ENCODE results near the gene BRAT1.

Gene BRAT1

DNA sequence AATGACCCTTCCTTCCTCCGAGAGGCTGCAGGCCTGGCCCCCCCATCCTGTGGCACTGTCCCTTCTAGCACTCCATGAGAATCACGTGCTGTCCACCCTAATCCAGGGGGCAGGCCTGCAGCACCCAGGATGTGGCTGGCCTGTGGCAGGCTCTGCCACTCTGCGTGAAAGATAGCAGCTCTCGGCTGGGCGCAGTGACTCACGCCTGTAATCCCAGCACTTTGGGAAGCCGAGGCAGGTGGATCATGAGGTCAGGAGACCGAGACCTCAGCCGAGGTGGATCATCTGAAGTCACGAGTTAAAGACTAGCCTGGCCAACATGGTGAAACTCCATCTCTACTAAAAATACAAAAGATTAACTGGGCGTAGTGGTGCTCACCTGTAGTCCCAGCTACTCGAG is 54.6 kb downstream of the BRAT1 start:
- no peak for DNase-seq (ENCODE audit: low read depth in 2 of 2, low spot score in 1 of 2)

DNA sequence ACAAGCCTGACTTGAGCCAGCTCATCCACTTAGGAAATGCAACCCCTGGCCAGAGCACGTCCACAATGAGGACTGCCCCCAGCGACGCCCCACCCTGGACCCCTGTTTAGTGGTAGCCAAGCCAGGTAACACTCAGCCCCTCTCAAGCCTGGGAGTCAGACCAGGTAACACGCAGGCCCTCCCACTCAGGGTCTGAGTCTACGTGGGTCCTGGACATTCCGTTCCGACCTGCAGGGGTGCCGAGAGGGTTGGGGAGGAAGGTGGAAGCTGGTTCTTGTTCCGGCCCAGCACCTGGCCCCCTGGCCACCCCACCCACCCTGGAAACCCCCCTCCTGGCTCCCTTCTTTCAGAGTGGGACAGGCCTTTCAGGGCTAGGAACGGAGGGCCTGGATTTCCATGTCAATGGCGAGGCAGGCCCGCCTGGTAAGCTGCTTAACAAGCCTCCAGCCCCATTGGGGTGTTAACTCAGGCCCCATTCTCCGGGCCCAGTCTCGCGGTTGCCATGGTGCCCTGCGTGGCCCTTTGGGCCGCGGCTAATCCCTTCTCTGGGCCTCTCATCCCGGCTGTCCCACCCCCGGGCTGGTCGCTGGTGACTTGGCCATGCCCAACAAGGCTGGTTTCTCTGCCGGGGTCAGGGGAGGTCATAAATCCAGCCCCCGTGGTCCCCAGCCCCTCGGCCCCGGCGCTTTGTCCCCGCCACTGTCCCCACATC is 55.4 kb downstream of the BRAT1 start:
- no peak for DNase-seq (ENCODE audit: low read depth in 2 of 2, low spot score in 1 of 2)

DNA sequence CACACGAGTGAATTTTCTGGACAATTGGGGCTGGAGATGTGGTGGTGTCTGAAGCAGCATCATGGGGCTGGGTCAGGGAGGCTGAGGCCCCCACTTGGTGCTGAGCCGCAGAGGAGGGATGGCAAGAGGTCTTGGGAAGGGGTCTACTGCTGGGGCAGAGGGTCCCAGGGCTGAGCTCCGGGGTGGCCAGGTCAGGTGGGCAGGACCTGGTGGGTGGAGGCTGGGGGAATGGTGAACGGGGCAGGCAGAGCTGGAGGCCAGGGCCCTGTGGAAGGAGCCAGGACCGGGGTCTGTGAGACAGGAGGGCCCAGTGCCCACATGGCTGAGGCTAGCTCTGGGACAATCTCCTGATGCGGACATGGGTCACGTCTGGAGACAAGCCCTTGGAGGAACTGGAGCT is 56.1 kb downstream of the BRAT1 start:
- DNase-seq (ENCODE audit: low read depth in 2 of 2, low spot score in 1 of 2) = no peak

DNA sequence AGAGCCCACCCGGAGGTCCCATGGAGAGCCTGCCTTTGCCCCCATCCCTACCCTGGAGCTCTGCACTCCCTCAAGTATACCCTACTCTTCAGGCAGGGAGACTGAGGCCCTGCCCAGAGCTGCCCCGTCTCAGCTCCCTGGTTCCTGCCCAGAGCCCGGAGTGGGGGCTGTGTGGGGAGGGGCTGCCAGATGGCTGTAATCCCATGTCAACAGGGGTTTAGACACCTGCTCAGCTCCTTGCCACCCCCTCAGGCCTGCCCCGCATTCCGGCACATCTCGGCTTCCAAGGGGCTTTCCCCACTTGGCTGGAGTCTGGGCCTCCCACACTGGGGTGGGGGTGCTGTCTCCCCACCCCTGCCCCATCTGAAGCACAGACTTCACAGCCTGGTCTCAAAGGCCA is 56.6 kb downstream of the BRAT1 start:
- DNase-seq (ENCODE audit: low read depth in 2 of 2, low spot score in 1 of 2) = no peak

DNA sequence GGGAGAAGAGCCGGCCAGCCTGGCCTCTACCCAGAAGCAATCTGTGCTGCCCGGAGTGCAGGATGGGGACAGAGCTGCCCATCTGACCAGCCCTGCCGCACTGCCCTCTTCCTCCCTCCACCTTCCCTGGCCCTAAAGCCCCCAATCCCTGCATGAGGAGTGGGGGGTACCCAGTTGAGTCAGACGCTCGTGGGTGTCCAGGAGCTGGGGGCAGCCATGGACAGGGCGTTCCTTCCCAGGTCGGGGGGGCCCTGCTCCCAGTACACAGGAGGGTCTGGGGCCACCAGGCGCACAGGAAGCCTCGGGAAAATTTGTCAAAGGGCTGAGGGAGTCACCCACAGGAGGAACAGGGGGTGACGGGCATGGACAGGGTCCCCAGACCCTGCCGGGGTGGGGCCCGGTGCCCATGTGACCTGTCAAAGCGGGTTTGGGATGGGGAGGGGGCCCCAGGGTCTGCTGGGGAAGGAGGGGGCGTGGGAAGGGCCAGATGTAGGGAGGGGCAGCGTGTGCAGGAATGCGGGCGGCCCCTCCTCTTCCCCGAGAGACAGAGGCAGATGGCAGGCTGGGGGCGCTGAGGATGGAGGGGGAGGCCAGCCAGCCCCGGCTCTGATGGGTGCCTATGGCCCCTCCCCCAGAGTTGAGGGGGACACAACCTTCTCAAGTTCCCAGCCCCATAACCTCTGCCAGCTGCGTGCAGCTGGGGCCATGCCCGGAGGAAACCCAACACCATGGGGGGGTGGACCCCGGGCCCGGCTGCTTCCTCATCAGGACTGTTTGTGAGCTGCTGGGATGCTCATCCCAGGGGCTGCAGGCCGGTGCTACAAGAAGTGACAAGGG is 57.6 kb downstream of the BRAT1 start:
- DNase-seq (ENCODE audit: low read depth in 2 of 2, low spot score in 1 of 2) = no peak

DNA sequence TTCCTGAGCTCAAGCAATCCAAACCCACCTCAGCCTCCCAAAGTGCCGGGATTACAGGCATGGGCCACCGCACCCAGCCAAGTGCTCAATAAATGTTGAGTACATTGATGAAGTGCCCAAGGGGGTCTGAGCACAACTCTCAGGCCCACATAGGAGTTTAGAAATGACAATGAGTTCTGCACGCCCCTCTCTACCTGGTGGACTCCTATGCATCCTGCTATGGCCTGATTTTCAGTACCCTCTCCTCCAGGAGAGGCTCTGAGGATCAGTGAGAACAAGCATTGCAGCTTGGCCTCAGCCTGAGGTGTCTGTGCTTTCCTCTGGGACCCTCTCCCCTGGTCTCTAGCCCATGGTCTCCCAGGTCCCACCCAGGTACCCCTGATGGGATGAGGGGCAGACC is 58.3 kb downstream of the BRAT1 start:
- DNase-seq (ENCODE audit: low read depth in 2 of 2, low spot score in 1 of 2) = no peak

DNA sequence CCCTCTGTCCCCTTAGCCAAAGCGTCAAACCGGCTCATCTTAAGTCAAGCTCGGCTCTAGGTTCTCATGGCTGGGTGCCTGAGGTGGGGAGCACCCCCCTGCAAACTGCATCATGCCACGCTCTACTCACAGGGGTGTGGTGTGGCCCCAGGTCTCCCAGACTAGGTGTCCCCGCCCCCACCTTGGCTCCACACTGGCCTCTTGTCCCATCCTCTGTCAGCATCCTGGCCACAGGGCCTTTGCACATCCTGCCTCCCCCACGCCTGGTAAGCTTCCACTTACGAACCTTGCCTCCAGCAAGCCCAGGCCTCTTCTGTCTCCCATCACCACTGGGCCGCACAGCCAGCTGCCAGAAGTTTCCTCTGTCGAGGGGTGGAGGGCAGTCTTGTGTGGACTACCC is 58.9 kb downstream of the BRAT1 start:
- no peak for DNase-seq (ENCODE audit: low read depth in 2 of 2, low spot score in 1 of 2)

DNA sequence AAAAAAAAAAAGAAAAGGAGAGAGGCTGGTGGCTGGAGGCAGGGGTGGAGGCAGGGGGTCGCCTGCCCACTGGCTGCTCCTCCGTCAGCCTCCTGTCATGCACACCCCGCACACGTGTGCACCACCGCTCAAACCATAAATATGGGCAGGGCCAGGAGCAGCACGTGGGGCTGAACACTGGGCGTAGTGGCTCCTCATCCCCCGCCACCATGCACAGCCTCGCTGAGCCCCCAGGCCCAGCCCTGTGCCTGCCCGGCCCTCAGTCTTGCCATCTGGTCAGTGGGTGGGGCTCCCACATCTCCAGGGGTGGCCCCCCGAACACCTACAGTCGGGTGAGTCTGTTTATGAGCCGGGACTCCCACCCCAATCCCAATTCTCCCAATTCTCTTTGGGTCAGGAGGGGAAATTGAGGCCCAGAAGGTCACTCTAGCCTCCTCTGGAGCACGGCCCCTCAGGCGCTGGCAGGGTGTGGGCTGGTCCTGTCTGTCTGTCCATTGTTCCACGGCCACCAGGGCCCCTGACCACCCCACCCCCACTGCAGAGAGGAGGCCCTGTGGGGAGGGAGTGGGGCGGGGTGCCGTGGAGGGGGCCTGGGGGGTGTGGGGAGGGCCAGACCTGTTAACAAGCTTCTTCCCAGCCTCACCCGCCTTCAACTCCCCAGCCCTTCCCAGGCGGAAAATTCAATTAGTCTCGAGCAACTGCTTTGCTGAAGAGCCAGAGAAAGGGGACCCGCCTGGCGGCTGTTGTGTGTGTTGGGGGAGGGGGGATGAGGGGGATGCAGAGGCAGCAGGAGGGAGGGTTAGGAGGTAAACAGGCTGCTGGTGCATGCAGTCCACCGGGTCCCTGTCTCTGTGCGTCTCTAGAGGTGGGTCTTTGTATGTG is 59.7 kb downstream of the BRAT1 start:
- DNase-seq (ENCODE audit: low read depth in 2 of 2, low spot score in 1 of 2) = no peak

DNA sequence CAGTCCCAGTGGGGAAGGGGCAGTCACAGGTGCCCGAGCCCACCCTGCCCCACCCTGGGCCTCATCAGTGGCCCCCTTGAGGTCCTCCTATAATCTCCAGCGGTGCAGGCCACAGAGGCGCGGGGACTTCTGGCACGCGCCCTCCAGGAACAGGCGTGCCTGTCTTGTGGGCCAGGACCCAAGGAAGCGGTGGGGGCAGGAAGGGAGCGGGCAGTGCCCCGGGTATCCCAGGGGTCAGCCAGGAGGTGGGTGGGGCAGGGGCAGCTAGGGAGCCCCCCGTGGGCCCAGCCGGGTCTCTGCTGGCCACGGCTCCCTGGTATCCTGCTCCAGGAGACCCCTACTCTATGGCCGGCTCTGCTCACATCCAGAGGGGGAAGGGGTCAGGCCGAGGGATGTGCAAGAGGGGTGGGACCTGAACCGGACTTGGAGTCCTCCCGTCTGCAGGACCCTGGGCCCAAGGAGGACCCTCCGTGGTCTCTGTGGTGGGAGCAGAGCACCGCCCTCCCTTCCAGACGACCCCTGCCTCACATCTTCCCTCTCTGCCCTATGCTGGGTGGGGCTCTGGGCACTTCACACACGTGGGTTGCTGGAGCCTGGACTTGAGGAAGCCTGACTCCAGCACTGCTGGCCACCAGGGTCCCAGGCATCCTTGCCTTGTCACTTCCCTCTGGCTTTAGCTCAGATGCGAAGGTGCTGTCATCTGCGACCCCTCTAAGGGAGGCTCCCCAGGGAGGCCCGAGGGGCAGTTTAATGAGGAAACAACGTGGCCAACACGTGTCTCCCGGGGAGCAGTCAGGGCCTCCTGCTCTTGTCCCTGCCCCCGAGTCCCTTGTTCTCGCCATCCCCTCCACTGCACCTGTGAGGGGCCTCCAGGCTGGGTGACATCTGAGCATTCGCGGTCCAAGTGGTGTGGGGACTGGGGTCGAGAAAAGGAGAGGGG is 60.9 kb downstream of the BRAT1 start:
- no peak for DNase-seq (ENCODE audit: low read depth in 2 of 2, low spot score in 1 of 2)

DNA sequence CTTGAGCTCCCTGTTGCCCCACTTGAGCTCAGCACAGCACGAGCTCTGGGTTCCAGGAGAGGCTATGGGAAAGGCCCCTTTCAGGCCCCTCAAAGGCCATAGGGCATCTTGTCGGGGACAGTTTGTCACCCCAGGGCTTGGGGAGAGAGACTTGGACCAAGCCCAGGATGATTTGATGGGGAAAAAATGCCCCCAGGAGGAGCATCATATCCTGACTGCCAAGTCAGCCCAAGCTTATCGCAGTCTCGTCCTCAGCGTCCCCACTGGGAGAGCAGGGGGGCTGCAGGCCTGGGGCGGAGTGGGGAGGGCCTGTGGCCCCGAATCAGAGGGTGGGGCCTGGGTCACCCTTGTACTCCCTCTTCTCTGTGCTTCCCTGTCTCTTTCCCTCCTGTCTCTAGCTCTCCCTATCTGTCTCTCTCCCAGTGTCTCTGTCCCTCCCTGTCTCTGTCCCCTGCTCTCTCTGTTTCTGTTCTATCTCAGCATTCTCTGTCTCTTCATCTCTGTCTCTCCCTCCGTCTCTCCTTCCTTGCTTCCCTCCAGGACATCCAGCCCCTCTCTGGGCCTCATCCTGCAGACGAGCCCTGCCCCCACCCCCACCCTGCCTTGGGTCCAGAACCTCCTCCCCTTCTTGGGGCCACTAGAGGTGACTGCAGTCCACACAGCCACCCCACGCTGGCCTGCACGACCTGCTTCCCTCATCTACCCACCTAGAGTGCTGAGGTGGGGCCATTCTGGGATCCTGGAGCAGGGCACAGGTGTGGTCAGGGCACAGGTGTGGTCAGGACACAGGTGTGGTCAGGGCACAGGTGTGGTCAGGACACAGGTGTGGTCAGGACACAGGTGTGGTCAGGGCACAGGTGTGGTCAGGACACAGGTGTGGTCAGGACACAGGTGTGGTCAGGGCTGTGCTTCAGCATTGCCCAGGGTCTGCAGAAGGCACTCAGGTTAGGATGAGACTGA is 61.8 kb downstream of the BRAT1 start:
- no peak for DNase-seq (ENCODE audit: low read depth in 2 of 2, low spot score in 1 of 2)

DNA sequence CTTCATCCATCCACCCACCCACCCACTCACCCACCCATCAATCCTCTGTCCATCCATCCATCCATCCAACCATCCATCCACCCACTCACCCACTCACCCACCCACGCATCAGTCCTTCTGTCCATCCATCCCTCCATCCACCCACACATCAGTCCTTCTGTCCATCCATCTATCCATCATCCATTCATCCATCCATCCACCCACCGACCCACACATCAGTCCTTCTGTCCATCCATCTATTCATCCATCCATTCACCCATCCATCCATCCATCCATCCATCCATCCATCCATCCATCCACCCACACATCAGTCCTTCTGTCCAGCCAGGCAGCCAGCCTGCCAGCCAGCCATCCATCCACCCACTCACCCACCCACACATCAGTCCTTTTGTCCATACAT is 63.3 kb downstream of the BRAT1 start:
- no peak for DNase-seq (ENCODE audit: low read depth in 2 of 2, low spot score in 1 of 2)

DNA sequence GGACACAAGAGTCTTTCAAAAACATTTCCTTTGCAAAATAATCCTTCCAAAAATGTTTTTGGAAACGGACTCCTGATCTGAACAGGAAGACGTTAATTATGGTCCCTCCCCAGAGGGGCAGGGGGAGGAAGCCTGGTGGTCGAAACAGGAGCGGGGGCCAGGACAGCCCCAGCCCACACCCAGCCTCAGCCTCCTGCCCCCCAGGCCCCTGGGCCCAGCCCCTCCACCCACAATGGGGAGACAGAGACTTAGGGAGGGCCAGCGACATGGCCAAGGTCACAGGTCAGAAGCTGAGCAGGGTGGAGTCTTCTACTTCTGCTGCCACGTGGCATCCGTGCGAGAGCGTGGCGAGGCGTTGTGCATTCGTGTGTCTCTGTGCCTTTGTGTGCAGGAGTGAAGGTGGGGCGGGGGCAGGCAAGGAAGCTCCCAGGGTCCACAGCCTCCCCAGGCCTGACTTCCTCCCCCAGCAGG is 65.1 kb downstream of the BRAT1 start:
- DNase-seq (ENCODE audit: low read depth in 2 of 2, low spot score in 1 of 2) = no peak

DNA sequence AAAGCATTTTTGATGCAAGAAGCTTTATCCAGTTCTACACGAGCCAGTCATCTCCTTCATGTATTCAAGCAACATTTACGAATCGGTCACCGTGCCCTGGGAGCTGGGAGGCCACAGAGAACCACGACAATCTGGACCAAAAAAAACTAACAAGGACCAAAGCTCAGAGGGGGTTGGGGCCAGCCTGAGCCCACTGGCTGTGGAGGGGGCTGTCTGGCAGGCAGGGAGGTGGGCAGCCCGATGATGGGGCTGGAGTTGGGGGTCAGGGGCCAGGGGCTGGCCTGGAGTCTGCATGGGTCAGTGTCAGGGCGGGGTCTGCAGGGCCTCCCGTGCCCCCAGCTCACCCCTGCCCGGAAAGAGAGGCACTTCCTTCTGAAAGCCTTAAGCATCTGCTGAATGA is 66.6 kb downstream of the BRAT1 start:
- no peak for DNase-seq (ENCODE audit: low read depth in 2 of 2, low spot score in 1 of 2)

DNA sequence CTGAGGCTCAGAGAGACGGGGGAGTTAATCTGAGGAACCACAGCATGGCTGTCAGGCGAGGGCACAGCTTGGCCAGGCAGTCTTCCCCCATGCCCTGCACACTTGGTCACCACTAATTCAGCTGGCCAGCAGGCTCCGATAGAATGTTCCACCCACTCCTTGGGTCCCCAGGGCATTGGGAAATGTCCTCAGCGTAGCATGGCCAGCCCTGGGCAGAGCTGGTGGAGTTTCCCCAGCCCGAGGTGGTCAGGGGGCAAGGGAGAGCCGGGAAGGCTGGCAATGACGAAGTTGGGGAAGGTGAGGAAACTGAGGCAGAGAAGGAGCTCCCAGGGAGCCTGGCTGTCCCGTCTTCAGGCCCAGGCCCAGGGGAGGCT is 67.1 kb downstream of the BRAT1 start:
- DNase-seq (ENCODE audit: low read depth in 2 of 2, low spot score in 1 of 2) = no peak
